ENCODE data around the gene STX10. TPM values are rescaled to one million over a fixed set of nuclear protein-coding genes. Genes with fewer than 3 reads are reported as not detected.

STX10 gene
- total and polyA plus RNA-seq, 9 of the 15 experiments (the other 6 are each of a cell fraction or from before 2014, with no cell fraction given) = 0.51 to 66.3 (median 31.0) TPM

- TF ChIP-seq EWSR1 (IDR thresholded peaks at IDR 0.05; ENCODE audit: borderline replicate concordance, low read depth, partially characterized antibody) (no peak), ELF4 (CRISPR knock-in tag; IDR thresholded peaks at IDR 0.05) (peak; percentile 82), BRD9 (IDR thresholded peaks at IDR 0.05; ENCODE audit: low read depth, partially characterized antibody) (no peak), PRMT5 (CRISPR knock-in tag; IDR thresholded peaks at IDR 0.05) (0 out of 2 replicates have a peak, but pooled peaks have one; percentile 36), ZFP1 (CRISPR knock-in tag; IDR thresholded peaks at IDR 0.05) (no peak), MAFG (tag; conservative IDR thresholded peaks at IDR 0.05) (no peak), ZBTB8A (IDR thresholded peaks at IDR 0.05; ENCODE audit: partially characterized antibody) (no peak), MLLT1 (IDR thresholded peaks at IDR 0.05) (peak; percentile 98 to 99), ZNF140 (CRISPR knock-in tag; IDR thresholded peaks at IDR 0.05) (no peak), MECOM (CRISPR knock-in tag; IDR thresholded peaks at IDR 0.05) (no peak), SMARCE1 (IDR thresholded peaks at IDR 0.05) (no peak), HMGXB4 (CRISPR knock-in tag; IDR thresholded peaks at IDR 0.05) (0 out of 2 replicates have a peak, but pooled peaks have one; percentile 28), TAF9B (IDR thresholded peaks at IDR 0.05; ENCODE audit: partially characterized antibody) (peak; percentile 96), FOXO4 (CRISPR knock-in tag; IDR thresholded peaks at IDR 0.05) (no peak), ZNF274 (IDR thresholded peaks at IDR 0.05; ENCODE audit: borderline replicate concordance, low read depth, low read length) (peak; percentile 24; the same call in 1 of the 2 replicates), CCNT2 (IDR thresholded peaks at IDR 0.05; ENCODE audit: borderline replicate concordance, extremely low read depth, insufficient read length, low read depth, low read length) (peak; percentile 71), COPS2 (conservative IDR thresholded peaks at IDR 0.05) (no peak), ZFP36 (IDR thresholded peaks at IDR 0.05; ENCODE audit: low read depth, low read length, partially characterized antibody) (no peak), HNRNPK (IDR thresholded peaks at IDR 0.05; ENCODE audit: low read depth, low read length, poor library complexity, severe bottlenecking) (no peak), DACH1 (IDR thresholded peaks at IDR 0.05; ENCODE audit: partially characterized antibody) (no peak), STAT6 (CRISPR knock-in tag; IDR thresholded peaks at IDR 0.05) (peak; percentile 87; the same call in 1 of the 2 replicates), ZNF57 (CRISPR knock-in tag; IDR thresholded peaks at IDR 0.05) (no peak)
Observed at GRCh38 chr19:13152974-13153568, 2.9 kb upstream of the STX10 start (continued).

Data from K562 (cell line).